Measurements from ENCODE around the gene ONECUT3.

GRCh38 chr19:1742989-1743696, 10.2 kb upstream of the ONECUT3 start:
- no peak for TF ChIP-seq CTCF (conservative IDR thresholded peaks at IDR 0.05)
- TF ChIP-seq EZH2 (IDR thresholded peaks at IDR 0.05; ENCODE audit: low read depth) = no peak

Data from PC-9 (cell line).